Measurements from ENCODE around the gene PLS3.
"Not testable (repeated sequence)": the region's sequence is repeated elsewhere in the genome, so short reads cannot be mapped to it uniquely, and the experiment has no call there.

The PLS3 gene

DNA sequence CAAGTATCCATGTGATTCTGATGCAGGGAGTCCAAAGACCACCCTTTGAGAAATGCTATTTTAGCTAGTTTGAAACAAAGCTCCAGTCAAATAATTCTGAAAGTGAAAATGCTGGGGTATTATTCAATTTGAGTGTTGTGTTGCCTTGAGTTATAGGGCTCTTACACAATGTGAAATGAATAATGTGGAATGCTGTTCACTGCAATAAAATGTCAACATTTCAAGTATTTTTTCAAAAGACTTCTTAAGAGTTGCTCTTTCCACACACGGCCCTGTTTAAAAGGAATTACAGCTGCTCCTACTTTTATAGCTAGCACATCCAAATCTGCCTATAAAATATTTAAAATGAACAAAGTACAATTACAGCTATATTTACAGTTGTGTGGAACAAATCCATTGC is 27.5 kb upstream of the PLS3 start:
- TF ChIP-seq, protein P1, sequence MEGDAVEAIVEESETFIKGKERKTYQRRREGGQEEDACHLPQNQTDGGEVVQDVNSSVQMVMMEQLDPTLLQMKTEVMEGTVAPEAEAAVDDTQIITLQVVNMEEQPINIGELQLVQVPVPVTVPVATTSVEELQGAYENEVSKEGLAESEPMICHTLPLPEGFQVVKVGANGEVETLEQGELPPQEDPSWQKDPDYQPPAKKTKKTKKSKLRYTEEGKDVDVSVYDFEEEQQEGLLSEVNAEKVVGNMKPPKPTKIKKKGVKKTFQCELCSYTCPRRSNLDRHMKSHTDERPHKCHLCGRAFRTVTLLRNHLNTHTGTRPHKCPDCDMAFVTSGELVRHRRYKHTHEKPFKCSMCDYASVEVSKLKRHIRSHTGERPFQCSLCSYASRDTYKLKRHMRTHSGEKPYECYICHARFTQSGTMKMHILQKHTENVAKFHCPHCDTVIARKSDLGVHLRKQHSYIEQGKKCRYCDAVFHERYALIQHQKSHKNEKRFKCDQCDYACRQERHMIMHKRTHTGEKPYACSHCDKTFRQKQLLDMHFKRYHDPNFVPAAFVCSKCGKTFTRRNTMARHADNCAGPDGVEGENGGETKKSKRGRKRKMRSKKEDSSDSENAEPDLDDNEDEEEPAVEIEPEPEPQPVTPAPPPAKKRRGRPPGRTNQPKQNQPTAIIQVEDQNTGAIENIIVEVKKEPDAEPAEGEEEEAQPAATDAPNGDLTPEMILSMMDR (IDR thresholded peaks at IDR 0.05; ENCODE audit: control insufficient read depth, insufficient read depth, low read depth, low read length, missing control alignments), result no peak
- no peak overlapping the region for H3K4me3 ChIP-seq (ENCODE audit: control insufficient read depth, low read depth, low read length)
- peak; percentile 60 for DNase-seq (ENCODE audit: low read depth)

DNA sequence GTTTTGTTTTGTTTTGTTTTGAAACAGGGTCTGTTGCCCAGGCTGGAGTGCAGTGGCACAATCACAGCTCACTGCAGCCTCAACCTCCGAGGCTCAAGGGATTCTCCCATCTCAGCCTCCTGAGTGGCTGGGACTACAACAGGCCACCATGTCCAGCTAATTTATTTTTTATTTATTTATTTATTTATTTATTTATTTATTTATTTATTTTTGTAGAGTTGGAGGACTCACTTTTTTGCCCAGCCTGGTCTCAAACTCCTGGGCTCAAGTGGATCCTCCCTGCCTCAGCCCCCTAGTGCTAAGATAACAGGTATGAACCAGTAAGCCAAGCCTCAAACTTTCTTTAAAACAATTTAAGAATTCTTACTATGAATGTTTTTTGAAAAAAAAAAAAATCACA is 26.6 kb upstream of the PLS3 start:
- TF ChIP-seq, protein P1 (IDR thresholded peaks at IDR 0.05; ENCODE audit: control insufficient read depth, insufficient read depth, low read depth, low read length, missing control alignments), result no peak
- no peak for DNase-seq (ENCODE audit: low read depth)
- no peak overlapping the region for H3K4me3 ChIP-seq (ENCODE audit: control insufficient read depth, low read depth, low read length)

DNA sequence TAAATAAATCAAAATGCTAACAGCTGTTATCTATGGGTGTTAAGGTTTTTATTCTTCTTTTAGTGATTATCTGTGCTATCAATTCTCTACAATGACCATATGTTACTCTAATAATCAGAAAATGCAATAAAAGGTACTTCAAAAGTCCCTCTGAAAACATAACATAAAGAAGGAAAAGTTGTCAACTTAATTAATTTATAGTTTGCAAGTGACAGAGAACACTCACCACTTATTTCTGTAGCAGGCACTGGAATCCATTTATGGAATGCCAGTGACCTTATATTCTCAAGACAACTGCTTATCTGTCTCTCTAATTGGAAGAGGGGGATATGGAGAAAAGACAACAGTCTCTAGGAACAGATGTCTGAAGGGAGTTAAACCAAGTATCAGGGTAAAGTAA is 25.6 kb upstream of the PLS3 start:
- H3K4me3 ChIP-seq (ENCODE audit: control insufficient read depth, low read depth, low read length), result no peak overlapping the region
- DNase-seq (ENCODE audit: low read depth), result no peak
- TF ChIP-seq, protein P1 (IDR thresholded peaks at IDR 0.05; ENCODE audit: control insufficient read depth, insufficient read depth, low read depth, low read length, missing control alignments), result no peak

DNA sequence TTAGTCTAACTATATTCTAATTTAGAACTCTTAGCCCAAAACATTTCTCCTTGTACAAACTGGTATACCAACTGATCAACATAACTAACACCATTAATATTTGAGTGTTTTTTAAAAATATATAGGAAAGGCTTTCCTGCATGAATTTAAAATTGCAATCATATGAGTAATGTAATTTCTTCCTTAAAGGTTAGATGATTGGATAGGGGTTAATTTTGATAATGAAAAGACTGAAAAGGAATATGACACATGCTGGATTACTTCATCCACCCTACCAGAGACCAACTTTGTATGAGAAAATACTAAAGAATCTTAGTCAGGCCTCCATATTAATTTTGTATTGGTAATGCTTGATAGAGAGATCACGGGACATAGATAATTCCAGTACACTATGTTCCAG is 25.1 kb upstream of the PLS3 start:
- no peak overlapping the region for H3K4me3 ChIP-seq (ENCODE audit: control insufficient read depth, low read depth, low read length)
- DNase-seq (ENCODE audit: low read depth), result no peak
- TF ChIP-seq, protein P1 (IDR thresholded peaks at IDR 0.05; ENCODE audit: control insufficient read depth, insufficient read depth, low read depth, low read length, missing control alignments), result no peak

DNA sequence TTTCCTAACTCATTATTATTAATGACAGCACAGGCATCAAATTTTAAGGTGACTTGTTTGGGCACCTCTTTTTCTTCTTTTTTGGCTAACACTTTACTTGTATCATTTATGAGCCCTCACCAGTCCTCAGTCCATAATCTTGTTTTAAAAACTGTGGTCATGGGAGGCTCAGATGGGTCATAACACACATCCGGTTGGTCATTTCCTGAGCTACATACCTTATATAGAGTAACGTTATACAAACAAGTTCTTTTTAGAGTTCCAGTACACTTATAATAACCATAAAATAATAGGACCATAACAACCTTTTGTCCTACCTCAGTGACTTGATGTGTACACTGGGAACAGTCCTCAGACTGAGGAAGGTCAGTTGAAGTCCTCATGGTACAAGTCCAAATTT is 21.1 kb upstream of the PLS3 start:
- TF ChIP-seq, protein P1 (IDR thresholded peaks at IDR 0.05; ENCODE audit: control insufficient read depth, insufficient read depth, low read depth, low read length, missing control alignments), result no peak

DNA sequence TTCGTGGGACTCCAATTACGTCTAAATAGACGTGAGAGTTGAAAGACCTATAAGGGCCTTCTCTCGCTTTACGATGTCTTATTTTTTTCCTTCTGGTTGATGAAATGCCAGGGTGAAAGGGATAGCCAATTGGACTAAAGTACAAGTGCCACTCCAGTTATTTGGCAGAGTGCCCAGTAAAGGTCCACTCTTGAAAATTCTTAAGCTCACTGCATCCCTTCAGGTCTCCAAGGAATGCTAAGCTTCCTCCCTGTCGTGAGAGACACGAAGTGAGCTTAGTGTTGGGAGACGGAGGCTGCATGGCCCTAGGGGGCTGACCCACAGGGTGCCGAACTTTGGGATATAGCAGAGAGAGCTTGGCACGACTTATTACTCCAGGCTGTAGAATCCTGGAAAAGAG is 19.9 kb upstream of the PLS3 start:
- DNase-seq (ENCODE audit: low read depth); H3K4me3 ChIP-seq (ENCODE audit: control insufficient read depth, low read depth, low read length): not testable (repeated sequence)

More for the DNA sequence above, 21.1 kb upstream of the PLS3 start:
- no peak for DNase-seq (ENCODE audit: low read depth)
- H3K4me3 ChIP-seq (ENCODE audit: control insufficient read depth, low read depth, low read length), result no peak overlapping the region

DNA sequence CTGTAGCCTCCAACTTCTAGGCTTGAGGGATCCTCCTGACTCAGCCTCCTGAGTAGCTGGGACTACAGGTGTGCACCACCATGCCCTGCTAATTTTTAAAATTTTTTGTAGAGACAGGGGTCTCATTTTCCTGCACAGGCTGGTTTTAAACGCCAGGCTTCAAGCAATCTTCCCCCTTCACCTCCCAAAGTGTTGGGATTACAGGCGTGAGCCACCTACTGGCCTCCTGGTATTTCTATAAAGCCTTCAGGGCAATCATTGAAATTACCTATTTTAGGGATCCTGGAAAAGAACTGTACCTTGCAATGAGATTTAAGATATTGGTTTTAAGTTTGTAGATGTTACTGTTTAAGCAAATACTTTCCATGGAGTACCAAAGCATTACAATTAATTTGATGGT is 13.5 kb upstream of the PLS3 start:
- DNase-seq (ENCODE audit: low read depth), result no peak
- TF ChIP-seq, protein P1 (IDR thresholded peaks at IDR 0.05; ENCODE audit: control insufficient read depth, insufficient read depth, low read depth, low read length, missing control alignments), result no peak
- no peak overlapping the region for H3K4me3 ChIP-seq (ENCODE audit: control insufficient read depth, low read depth, low read length)

Measured in AG09309 (cell line).